Suppressor macrophage treated with lipopolysaccharide for 1 hour (primary cell): ENCODE data around the gene C4orf50.

Experiments used
- DNase-seq, 3 donors: peaks; one replicate each; pipeline ENCODE4 v3.0.0-alpha.2; 2020 to 2022

C4orf50 gene

GRCh38 chr4:5991405-5991804 is 26.8 kb downstream of the C4orf50 start:
- no peak for DNase-seq

- no peak for DNase-seq
Observed at GRCh38 chr4:5990446-5991160, 27.6 kb downstream of the C4orf50 start.

GRCh38 chr4:5989236-5990225 is 28.7 kb downstream of the C4orf50 start:
- no peak for DNase-seq

GRCh38 chr4:5988086-5988845 is 30.0 kb downstream of the C4orf50 start:
- no peak for DNase-seq

GRCh38 chr4:5984843-5985242 is 33.4 kb downstream of the C4orf50 start:
- no peak for DNase-seq

- DNase-seq: no peak
Observed at GRCh38 chr4:5982156-5982973, 35.9 kb downstream of the C4orf50 start.

- no peak for DNase-seq
Observed at GRCh38 chr4:5980436-5981155, 37.6 kb downstream of the C4orf50 start.

- peak in 1 of 3 donors; percentile 23 for DNase-seq
Observed at GRCh38 chr4:5979981-5980380, 38.2 kb downstream of the C4orf50 start.

- no peak for DNase-seq
Observed at GRCh38 chr4:5976921-5977320, 41.3 kb downstream of the C4orf50 start.

GRCh38 chr4:5976431-5976830 is 41.8 kb downstream of the C4orf50 start:
- no peak for DNase-seq

- DNase-seq: no peak
Observed at GRCh38 chr4:5974321-5974720, 43.9 kb downstream of the C4orf50 start.

- no peak for DNase-seq
Observed at GRCh38 chr4:5973486-5974220, 44.6 kb downstream of the C4orf50 start.

GRCh38 chr4:5973033-5973432 is 45.2 kb downstream of the C4orf50 start:
- no peak for DNase-seq

- DNase-seq: no peak
Observed at GRCh38 chr4:5972571-5972970, 45.7 kb downstream of the C4orf50 start.

GRCh38 chr4:5971078-5971450 is 47.2 kb downstream of the C4orf50 start:
- DNase-seq: no peak

- DNase-seq: no peak
Observed at GRCh38 chr4:5970381-5971077, 47.7 kb downstream of the C4orf50 start.

- no peak for DNase-seq
Observed at GRCh38 chr4:5969777-5970176, 48.5 kb downstream of the C4orf50 start.

GRCh38 chr4:5969336-5969735 is 48.9 kb downstream of the C4orf50 start:
- no peak for DNase-seq

GRCh38 chr4:5968246-5968645 is 50.0 kb downstream of the C4orf50 start:
- DNase-seq: no peak

- DNase-seq: no peak
Observed at GRCh38 chr4:5967783-5968182, 50.4 kb downstream of the C4orf50 start.
